PC-9 (cell line): ENCODE results near the gene MAEA.

Source experiments
- EZH2 ChIP-seq: fragments of 200-600 bp; sonication (generic); IDR thresholded peaks from 2 replicates; pipeline ENCODE4 v1.8.0; 2017; ENCODE audit warnings: antibody characterized with exemption, low read depth
- TF ChIP-seq, protein P1 (sequence below): fragments of 200-600 bp; sonication (generic); conservative IDR thresholded peaks from 2 replicates; pipeline ENCODE4 v1.6.1; 2017; ENCODE audit warnings: mixed run types, antibody characterized with exemption, mild to moderate bottlenecking, moderate library complexity

DNA sequence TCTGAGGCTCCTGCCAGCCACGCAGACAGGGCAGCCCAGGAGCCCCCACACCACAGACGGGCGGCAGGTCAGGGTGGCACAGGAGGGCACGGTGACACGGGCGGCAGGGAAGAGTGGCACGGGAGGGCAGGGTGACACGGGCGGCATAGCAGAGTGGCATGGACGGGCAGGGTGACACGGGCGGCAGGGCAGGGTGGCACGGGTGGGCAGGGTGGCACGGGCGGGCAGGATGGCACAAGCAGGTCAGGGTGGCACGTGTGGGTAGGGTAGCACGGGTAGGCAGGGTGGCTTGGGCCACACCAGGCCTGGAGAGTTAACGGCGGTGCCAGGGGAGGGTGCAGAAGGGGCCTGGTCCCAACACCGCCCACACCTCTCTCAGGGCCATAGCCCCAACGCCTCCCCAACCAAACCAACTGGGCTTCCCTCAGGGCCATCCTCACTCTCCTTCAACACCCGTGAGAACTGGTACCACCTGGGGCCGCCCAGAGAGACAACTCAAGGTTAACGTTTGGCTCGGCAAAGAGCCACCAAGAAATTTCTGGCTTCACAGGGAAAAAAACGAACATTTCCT lies 44.1 kb upstream of the MAEA start:
- no peak for TF ChIP-seq EZH2
- TF ChIP-seq, protein P1, sequence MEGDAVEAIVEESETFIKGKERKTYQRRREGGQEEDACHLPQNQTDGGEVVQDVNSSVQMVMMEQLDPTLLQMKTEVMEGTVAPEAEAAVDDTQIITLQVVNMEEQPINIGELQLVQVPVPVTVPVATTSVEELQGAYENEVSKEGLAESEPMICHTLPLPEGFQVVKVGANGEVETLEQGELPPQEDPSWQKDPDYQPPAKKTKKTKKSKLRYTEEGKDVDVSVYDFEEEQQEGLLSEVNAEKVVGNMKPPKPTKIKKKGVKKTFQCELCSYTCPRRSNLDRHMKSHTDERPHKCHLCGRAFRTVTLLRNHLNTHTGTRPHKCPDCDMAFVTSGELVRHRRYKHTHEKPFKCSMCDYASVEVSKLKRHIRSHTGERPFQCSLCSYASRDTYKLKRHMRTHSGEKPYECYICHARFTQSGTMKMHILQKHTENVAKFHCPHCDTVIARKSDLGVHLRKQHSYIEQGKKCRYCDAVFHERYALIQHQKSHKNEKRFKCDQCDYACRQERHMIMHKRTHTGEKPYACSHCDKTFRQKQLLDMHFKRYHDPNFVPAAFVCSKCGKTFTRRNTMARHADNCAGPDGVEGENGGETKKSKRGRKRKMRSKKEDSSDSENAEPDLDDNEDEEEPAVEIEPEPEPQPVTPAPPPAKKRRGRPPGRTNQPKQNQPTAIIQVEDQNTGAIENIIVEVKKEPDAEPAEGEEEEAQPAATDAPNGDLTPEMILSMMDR = no peak
